ENCODE measurements around the gene NOVA2. TPM values are rescaled to one million over a fixed set of nuclear protein-coding genes. Genes with fewer than 3 reads are reported as not detected.

The NOVA2 gene
- total RNA-seq, 1 experiment from 2014 or later, result 2.5 TPM

DNA sequence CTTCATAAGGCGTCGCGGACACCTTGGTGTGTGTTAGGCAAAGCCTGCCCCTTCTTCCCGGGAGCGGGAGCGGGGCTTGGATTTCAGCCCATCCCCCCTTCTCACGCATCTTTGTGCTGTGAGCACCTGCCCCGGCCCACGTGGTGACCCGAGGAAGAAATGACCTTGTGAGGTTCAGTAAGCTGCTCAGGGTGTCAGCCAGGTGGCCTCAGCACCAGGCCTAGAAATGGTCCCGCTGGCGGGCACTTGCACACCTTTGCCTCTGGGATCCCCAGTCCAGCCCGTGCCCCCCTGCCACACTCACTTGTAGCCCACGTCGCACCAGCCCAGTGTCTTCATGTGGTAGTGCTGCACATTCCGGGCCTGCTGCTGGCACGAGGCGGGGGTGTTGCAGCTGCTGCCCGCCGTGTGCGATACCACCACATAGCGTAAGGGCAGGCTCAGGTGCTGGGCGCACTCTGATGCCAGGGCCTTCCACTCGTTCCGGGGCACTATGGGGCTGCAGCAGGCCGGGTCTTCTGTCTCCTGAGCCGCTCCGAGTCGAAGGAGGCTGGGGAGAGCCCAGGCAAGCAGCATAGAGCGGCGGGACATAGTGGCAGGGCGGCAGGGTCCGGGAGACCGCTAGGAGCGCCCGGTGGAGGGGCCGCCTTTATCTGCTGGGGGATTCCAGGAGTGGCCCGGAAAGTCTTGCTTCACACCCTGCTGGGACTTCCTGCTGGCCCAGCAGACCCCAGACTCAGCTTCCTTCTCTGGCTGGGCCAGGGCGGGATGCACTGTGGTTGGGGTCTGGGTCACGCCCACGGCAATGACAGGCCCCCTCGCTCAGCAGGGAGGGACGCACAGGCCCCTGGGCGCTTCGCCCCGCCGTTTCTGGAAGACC is 49.0 kb upstream of the NOVA2 start, which contains the start of gene PGLYRP1:
Gene PGLYRP1 (minus strand): TSS at position 623 of the 880 bp plus-strand sequence. CDS start 32 bp downstream, at position 591.
- no peak for DNase-seq (ENCODE audit: low read depth, low spot score)

More for the DNA sequence above, 49.0 kb upstream of the NOVA2 start, which contains the start of gene PGLYRP1:
- H3K79me2 ChIP-seq (ENCODE audit: insufficient read depth, low read length), result no peaks in the 10 kb centered on the region
- CTCF ChIA-PET, result interaction anchor here (0.9 kb wide), 1 partner anchor 54 kb away, joined by 4 read pairs; no protein-coding TSS in a partner anchor
- no peaks in the 10 kb centered on the region for H3K27me3 ChIP-seq (ENCODE audit: insufficient read depth, low read length)
- H3K9me3 ChIP-seq (ENCODE audit: control insufficient read depth in 1 of 2, insufficient read depth in 1 of 2, low read depth in 1 of 2, low read length in 2 of 2), result no peaks in the 10 kb centered on the region
- H3K4me2 ChIP-seq (ENCODE audit: low read length), result no peak within 1 kb of the TSS
- BruUV-seq (replicated peaks), result no TSS peak
- no peak within 1 kb of the TSS for H2AFZ ChIP-seq (ENCODE audit: low read depth, low read length, poor library complexity, severe bottlenecking)
- H3K9me2 ChIP-seq (ENCODE audit: insufficient read depth), result no peaks in the 10 kb centered on the region
- H3K27ac ChIP-seq (ENCODE audit: low read depth, low read length), result no peak within 1 kb of the TSS
- no peak for ATAC-seq
- H4K20me1 ChIP-seq (ENCODE audit: insufficient read depth), result no peaks in the 10 kb centered on the region
- 0 out of 4 replicates have a peak, but pooled peaks cover 0 to 4% of the 10 kb centered on the region in 2 experiments for H3K36me3 ChIP-seq (ENCODE audit: control insufficient read depth in 1 of 2, insufficient read depth in 2 of 2, low read length in 2 of 2)
- peaks cover 0 to 9% of the 10 kb centered on the region in 2 experiments; a peak in 2 of 4 replicates for H3K4me1 ChIP-seq (ENCODE audit: control insufficient read depth in 1 of 2, insufficient read depth in 2 of 2, low read length in 2 of 2)
- RAD21 ChIA-PET (ENCODE audit: low non-redundant PET in 1 of 2, low total read pairs in 2 of 2, uncharacterized antibody in 2 of 2, unreplicated experiment in 2 of 2), result no interaction called here
- H3K9ac ChIP-seq (ENCODE audit: low read length), result no peak within 1 kb of the TSS
- POLR2A ChIA-PET, result no interaction called here
- intact Hi-C loops (cut with micrococcal nuclease), result no loop called here
- no peak within 1 kb of the TSS for H3K4me3 ChIP-seq (replicated peaks in 1 of 2; ENCODE audit: low read depth in 1 of 2, low read length in 2 of 2)
- TF ChIP-seq REST (IDR thresholded peaks at IDR 0.05; ENCODE audit: low read depth) (no peak), YY1 (IDR thresholded peaks at IDR 0.05; ENCODE audit: extremely low read depth, insufficient replicate concordance, low read depth, low read length) (no peak)
